ENCODE measurements around the gene IGSF22.

- TF ChIP-seq CTCF (IDR thresholded peaks at IDR 0.05) = no peak
- TF ChIP-seq POLR2A (IDR thresholded peaks at IDR 0.05) = no peak
Measured at GRCh38 chr11:18769802-18770456, 43.9 kb upstream of the IGSF22 start.
